GM18511 (cell line): ENCODE data around the gene ACO1.

Experiments used
- ATAC-seq: cut with Tn5 transposase; IDR thresholded peaks from one replicate; pipeline ENCODE4 v1.9.1; 2021; ENCODE audit warnings: mild to moderate bottlenecking, moderate library complexity; ENCODE audit not compliant: unreplicated experiment

Gene ACO1

GRCh38 chr9:32486839-32487562 lies 102.6 kb downstream of the ACO1 start:
- ATAC-seq = no peak

DNA sequence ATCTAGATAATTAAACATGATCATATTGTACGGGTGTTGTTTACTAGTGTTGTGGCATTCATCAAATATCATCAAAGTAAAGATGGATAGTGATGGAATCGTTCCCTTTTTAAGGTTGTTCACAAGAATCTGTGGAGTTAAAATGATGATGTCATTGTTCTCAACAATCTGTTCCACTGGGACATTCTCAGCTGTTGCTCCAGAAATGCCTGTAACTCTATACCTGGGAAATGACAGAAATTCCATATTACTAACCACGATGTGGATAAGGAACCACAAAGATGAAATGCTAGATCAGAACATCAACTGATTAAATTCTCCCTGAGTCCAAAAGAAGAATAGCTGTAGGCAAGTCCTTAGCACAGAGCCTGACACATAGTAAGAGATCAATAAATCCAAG lies 103.5 kb downstream of the ACO1 start:
- no peak for ATAC-seq

DNA sequence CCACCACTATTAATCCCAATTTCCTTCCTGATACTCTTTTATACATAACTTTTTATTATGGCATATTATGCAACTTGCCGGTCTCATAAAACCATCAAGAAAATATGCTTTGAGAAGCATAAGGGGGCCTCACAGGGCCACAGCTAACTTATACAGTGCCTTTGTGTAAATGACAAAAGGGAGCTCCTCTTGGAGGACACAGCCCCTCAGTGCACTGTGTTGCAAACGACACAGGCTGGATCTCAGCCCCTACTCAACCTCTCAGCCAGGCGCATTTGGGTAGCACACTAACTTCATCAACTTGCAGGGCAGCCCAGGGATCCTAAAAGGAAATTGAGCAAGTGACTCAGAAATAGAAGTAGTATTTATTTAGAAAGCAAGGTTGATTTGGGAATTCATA lies 106.2 kb downstream of the ACO1 start:
- ATAC-seq = no peak

GRCh38 chr9:32497921-32498320 lies 113.5 kb downstream of the ACO1 start:
- no peak for ATAC-seq

DNA sequence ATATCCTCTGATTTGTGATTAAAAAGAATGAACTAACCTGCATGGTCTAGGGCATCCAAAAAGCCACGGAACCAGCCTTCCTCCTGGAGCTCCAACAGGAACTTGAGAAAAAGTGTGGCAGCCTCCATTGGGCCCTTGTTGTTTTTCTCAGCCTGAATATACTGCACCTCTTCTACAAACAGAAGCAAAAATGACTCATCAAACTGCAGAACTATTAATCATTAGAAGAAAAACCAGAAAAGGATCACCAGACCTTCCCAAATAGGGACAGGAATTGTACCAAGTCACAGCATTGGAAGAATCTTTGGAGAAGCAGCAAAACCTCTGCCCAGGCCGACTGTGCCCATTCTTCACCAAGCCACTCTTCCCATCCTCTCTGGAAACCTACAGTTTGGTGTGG lies 116.3 kb downstream of the ACO1 start:
- ATAC-seq = no peak

DNA sequence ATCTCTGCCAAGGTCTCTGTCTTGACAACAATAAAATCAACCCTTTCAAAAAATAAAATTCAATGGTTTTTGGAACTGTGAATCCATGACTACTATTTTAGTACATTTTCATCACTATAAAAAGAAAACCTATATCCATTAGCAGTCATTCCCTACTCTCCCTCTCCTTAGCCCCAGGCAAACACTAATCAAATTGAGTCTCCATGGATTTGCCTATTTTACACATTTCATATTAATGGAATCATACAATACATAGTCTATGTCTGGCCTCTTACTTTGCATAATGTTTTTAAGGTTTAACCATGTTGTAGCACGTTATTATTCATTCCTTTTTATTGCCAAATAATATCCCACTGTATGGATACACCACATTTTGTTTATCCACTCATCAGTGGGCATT lies 117.4 kb downstream of the ACO1 start:
- no peak for ATAC-seq

- no peak for ATAC-seq
Measured at GRCh38 chr9:32502464-32502863, 118.0 kb downstream of the ACO1 start.

GRCh38 chr9:32503008-32503407 lies 118.6 kb downstream of the ACO1 start:
- no peak for ATAC-seq
